Mesendoderm (in vitro differentiated cells): ENCODE data around the gene NELL2.

Experiments used
- DNase-seq: peaks from one replicate; pipeline ENCODE4 v3.0.0; 2013
- H2AK5ac ChIP-seq: 2 replicates; pipeline ENCODE4 v1.6.1; 2013; ENCODE audit warnings: low read length, inconsistent platforms
- H2BK120ac ChIP-seq: 2 replicates; pipeline ENCODE4 v1.6.1; 2013; ENCODE audit warnings: low read depth, mild to moderate bottlenecking, low read length, moderate library complexity, mixed read lengths
- H2BK15ac ChIP-seq: replicated peaks from 2 replicates; pipeline ENCODE4 v1.6.1; 2013; ENCODE audit warnings: low read depth, mild to moderate bottlenecking, moderate library complexity
- H2BK5ac ChIP-seq: 2 replicates; pipeline ENCODE4 v1.6.1; 2013; ENCODE audit warnings: low read length, inconsistent platforms
- H3K18ac ChIP-seq: 2 replicates; pipeline ENCODE4 v1.6.1; 2013; ENCODE audit warnings: mild to moderate bottlenecking, low read length, mixed read lengths
- H3K23ac ChIP-seq: one replicate; pipeline ENCODE4 v1.6.1; 2013; ENCODE audit warnings: low read length
- H3K27ac ChIP-seq: 2 replicates; pipeline ENCODE4 v1.5.1; 2013; ENCODE audit warnings: low read depth, mild to moderate bottlenecking, inconsistent platforms, low read length, moderate library complexity
- H3K27me3 ChIP-seq: 2 replicates; pipeline ENCODE4 v1.6.1; 2013; ENCODE audit warnings: low read length, control low read depth, mild to moderate bottlenecking, inconsistent platforms; ENCODE audit not compliant: insufficient read depth, poor library complexity
- H3K36me3 ChIP-seq: 2 replicates; pipeline ENCODE4 v1.6.1; 2013; ENCODE audit warnings: low read length, inconsistent platforms; ENCODE audit not compliant: control insufficient read depth, insufficient read depth
- H3K4ac ChIP-seq: one replicate; pipeline ENCODE4 v1.6.1; 2013; ENCODE audit warnings: low read depth, mild to moderate bottlenecking, low read length, moderate library complexity
- H3K4me1 ChIP-seq: 2 replicates; pipeline ENCODE4 v1.6.1; 2013; ENCODE audit warnings: low read depth, low read length, inconsistent platforms; ENCODE audit not compliant: control insufficient read depth
- H3K4me2 ChIP-seq: 2 replicates; pipeline ENCODE4 v1.6.1; 2013; ENCODE audit warnings: low read length
- H3K4me3 ChIP-seq: 2 replicates; pipeline ENCODE4 v1.5.1; 2013; ENCODE audit warnings: mild to moderate bottlenecking, low read length
- H3K56ac ChIP-seq: one replicate; pipeline ENCODE4 v1.6.1; 2013; ENCODE audit warnings: low read length
- H3K79me1 ChIP-seq: 2 replicates; pipeline ENCODE4 v1.6.1; 2013; ENCODE audit warnings: low read length, inconsistent platforms
- H3K79me2 ChIP-seq: 2 replicates; pipeline ENCODE4 v1.6.1; 2013; ENCODE audit warnings: mild to moderate bottlenecking, low read length; ENCODE audit not compliant: control insufficient read depth, insufficient read depth
- H3K9ac ChIP-seq: 2 replicates; pipeline ENCODE4 v1.6.1; 2013; ENCODE audit warnings: low read length, inconsistent platforms
- H4K5ac ChIP-seq: one replicate; pipeline ENCODE4 v1.6.1; 2013; ENCODE audit warnings: low read length
- H4K8ac ChIP-seq: one replicate; pipeline ENCODE4 v1.6.1; 2013; ENCODE audit warnings: low read depth, mild to moderate bottlenecking, control low read depth, low read length, moderate library complexity
- WGBS: extraction: QIAGEN DNeasy Blood & Tissue Kit; methylation state at CpG from one replicate; pipeline ENCODE4 v1.1.7; 2013; ENCODE audit warnings: low lambda C conversion rate, missing lambda C conversion rate; ENCODE audit not compliant: insufficient coverage; ENCODE audit errors: extremely low coverage; 5-methylcytosine and 5-hydroxymethylcytosine counted together

The NELL2 gene

GRCh38 chr12:44649693-44650092, 226.4 kb downstream of the NELL2 start:
- H4K8ac ChIP-seq, result no peak overlapping the region
- DNase-seq, result no peak
- H2BK5ac ChIP-seq, result no peak overlapping the region
- H3K79me1 ChIP-seq, result no peaks in the 10 kb centered on the region
- H2AK5ac ChIP-seq, result no peak overlapping the region
- H4K5ac ChIP-seq, result no peak overlapping the region
- no peak overlapping the region for H3K4me3 ChIP-seq
- H3K4ac ChIP-seq, result no peak overlapping the region
- H3K79me2 ChIP-seq, result no peaks in the 10 kb centered on the region
- H3K18ac ChIP-seq, result no peak overlapping the region
- H3K4me1 ChIP-seq, result peaks cover 4% of the 10 kb centered on the region
- H3K27ac ChIP-seq, result no peak overlapping the region
- no peak overlapping the region for H2BK15ac ChIP-seq
- no peaks in the 10 kb centered on the region for H3K27me3 ChIP-seq
- no peak overlapping the region for H2BK120ac ChIP-seq
- H3K36me3 ChIP-seq, result no peaks in the 10 kb centered on the region
- no peak overlapping the region for H3K23ac ChIP-seq
- no peak overlapping the region for H3K4me2 ChIP-seq
- H3K9ac ChIP-seq, result no peak overlapping the region
- no CpG with 5 or more reads among the region's 2 CpGs for WGBS
- no peak overlapping the region for H3K56ac ChIP-seq

DNA sequence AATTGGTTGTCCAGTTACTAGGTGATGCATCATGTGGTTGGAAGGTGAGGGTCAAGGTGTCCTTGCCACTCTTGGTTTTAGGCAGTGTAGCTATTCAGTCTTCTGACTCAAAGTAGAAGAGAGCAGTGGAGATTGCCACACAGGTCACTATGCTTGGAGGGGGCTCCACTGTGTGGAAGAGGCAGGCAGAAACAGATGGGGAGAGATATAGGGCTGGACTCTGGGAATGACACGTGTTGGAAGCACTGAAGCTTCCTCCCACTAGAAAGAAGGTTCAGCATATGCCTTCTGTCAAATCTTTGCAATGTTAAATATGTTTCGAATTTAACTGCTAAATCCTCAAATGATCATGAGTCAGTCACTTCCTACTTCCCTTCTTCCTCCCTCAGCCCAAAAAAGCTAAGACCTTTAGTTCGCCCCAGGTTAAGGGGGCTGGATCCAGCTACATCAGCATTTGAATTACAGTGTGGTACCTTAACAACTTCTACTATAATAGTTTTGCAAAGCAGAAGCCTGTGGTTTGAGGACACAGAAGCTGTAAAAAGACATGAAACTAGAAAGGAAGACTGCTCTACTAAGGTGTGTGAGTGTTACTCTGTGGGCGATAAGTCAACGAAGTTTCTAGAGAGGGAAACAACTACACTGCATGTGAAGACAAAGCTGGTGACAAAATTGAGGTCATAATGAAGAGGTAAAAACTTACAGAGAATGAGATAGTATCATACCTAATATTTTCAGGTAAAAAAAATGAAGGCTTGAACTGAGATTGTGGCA, 228.0 kb downstream of the NELL2 start:
- no peak for DNase-seq
- WGBS, result no CpG with 5 or more reads among the region's 5 CpGs

DNA sequence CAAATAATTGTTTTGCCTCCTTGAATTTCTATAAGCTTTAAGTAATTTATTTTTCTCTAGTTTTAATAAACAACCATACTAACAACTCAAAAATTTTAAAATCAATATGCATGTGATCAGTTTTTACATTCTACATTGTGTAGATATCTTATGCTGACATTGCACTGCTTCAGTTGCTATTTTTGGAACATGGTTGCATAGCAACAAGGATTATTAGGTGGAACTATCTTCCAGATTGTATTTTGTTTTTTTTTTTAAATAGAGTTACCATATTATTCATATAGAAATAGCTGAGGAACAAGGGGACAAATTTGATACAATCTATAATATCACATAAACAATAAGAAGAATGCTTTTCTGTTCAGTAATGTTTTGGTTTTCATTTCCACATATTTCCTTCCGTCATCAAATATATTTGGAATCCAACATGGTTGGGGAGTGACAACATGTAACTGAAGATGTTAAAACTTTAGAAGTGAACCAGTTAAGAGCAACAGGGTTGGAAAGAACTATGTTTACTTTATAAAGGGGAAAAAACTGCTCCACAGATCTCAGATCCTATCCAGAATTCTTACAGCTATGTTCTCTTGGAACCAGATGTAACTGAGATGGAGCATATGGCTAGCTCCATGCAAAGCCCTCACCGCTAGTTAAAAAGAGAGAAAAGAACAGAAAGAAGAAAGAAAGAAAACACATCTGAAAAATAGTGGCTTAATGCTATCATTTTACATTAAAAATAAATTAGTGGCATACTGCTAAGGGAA, 235.5 kb downstream of the NELL2 start:
- no peaks in the 10 kb centered on the region for H3K27me3 ChIP-seq
- no peak overlapping the region for H3K4ac ChIP-seq
- no peaks in the 10 kb centered on the region for H3K79me2 ChIP-seq
- no peak overlapping the region for H2BK5ac ChIP-seq
- no peak for DNase-seq
- H3K18ac ChIP-seq, result no peak overlapping the region
- no peaks in the 10 kb centered on the region for H3K4me1 ChIP-seq
- H3K4me3 ChIP-seq, result no peak overlapping the region
- no peak overlapping the region for H4K8ac ChIP-seq
- H3K27ac ChIP-seq, result no peak overlapping the region
- H3K23ac ChIP-seq, result no peak overlapping the region
- no peak overlapping the region for H2BK120ac ChIP-seq
- no peak overlapping the region for H2BK15ac ChIP-seq
- H4K5ac ChIP-seq, result no peak overlapping the region
- H2AK5ac ChIP-seq, result no peak overlapping the region
- no peaks in the 10 kb centered on the region for H3K36me3 ChIP-seq
- no peak overlapping the region for H3K56ac ChIP-seq
- WGBS, result no CpG with 5 or more reads among the region's 2 CpGs
- no peak overlapping the region for H3K9ac ChIP-seq
- no peak overlapping the region for H3K4me2 ChIP-seq
- no peaks in the 10 kb centered on the region for H3K79me1 ChIP-seq

More for the DNA sequence above, 228.0 kb downstream of the NELL2 start:
- Histone ChIP-seq H3K27me3 (no peaks in the 10 kb centered on the region), H3K4me1 (no peaks in the 10 kb centered on the region), H3K18ac (no peak overlapping the region), H3K56ac (no peak overlapping the region), H3K4ac (no peak overlapping the region), H3K4me2 (no peak overlapping the region), H3K4me3 (no peak overlapping the region), H4K5ac (no peak overlapping the region), H2BK120ac (no peak overlapping the region), H3K27ac (no peak overlapping the region), H3K79me2 (no peaks in the 10 kb centered on the region), H3K36me3 (no peaks in the 10 kb centered on the region), H2BK15ac (no peak overlapping the region), H4K8ac (no peak overlapping the region), H3K9ac (no peak overlapping the region), H3K79me1 (no peaks in the 10 kb centered on the region), H2AK5ac (no peak overlapping the region), H3K23ac (no peak overlapping the region), H2BK5ac (no peak overlapping the region)

- Histone ChIP-seq H3K4me1 (no peaks in the 10 kb centered on the region), H2BK120ac (no peak overlapping the region), H4K8ac (no peak overlapping the region), H3K27ac (no peak overlapping the region), H3K79me2 (no peaks in the 10 kb centered on the region), H3K23ac (no peak overlapping the region), H3K36me3 (no peaks in the 10 kb centered on the region), H3K4me2 (no peak overlapping the region), H3K9ac (no peak overlapping the region), H3K4ac (no peak overlapping the region), H3K79me1 (no peaks in the 10 kb centered on the region), H3K4me3 (no peak overlapping the region), H3K18ac (no peak overlapping the region), H2BK15ac (no peak overlapping the region), H2AK5ac (no peak overlapping the region), H4K5ac (no peak overlapping the region), H2BK5ac (no peak overlapping the region), H3K56ac (no peak overlapping the region), H3K27me3 (no peaks in the 10 kb centered on the region)
- WGBS, result no CpG with 5 or more reads among the region's 4 CpGs
- DNase-seq, result no peak
Observed at GRCh38 chr12:44637875-44638274, 238.2 kb downstream of the NELL2 start.

DNA sequence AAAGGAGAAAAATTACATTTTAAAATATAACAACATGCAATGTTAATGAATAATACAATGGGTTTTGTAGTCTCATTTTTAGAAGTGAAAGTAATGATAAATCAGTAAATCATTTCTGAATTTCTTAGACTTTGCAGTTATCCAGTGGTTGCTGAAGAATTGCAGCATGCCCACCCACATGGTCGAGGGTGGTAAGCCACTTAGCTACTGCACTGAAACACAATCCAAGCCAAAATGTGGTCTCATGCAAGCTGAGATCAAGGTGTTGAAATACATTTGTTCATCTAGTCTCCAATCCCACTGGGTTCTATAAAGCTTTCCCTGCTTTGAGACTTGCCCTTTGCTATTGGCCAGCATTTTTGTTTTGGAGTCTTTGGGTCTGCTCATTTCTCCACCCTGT, 247.9 kb downstream of the NELL2 start:
- Histone ChIP-seq H3K79me1 (no peaks in the 10 kb centered on the region), H3K27me3 (no peaks in the 10 kb centered on the region), H3K4me1 (no peaks in the 10 kb centered on the region), H4K8ac (no peak overlapping the region), H3K27ac (no peak overlapping the region), H3K79me2 (no peaks in the 10 kb centered on the region), H3K9ac (no peak overlapping the region), H3K4me2 (no peak overlapping the region), H4K5ac (no peak overlapping the region), H3K36me3 (no peaks in the 10 kb centered on the region), H2BK15ac (no peak overlapping the region), H3K4me3 (no peak overlapping the region), H3K23ac (no peak overlapping the region), H3K56ac (no peak overlapping the region), H3K18ac (no peak overlapping the region), H2BK5ac (no peak overlapping the region), H3K4ac (no peak overlapping the region), H2BK120ac (no peak overlapping the region), H2AK5ac (no peak overlapping the region)
- no CpG with 5 or more reads among the region's 1 CpG for WGBS
- DNase-seq, result no peak
